ENCODE results near the gene GLUD1.
"Not testable (repeated sequence)": the region's sequence is repeated elsewhere in the genome, so short reads cannot be mapped to it uniquely, and the experiment has no call there.

- not testable (repeated sequence) for TF ChIP-seq POLR2A (IDR thresholded peaks at IDR 0.05; ENCODE audit: low read length); ELK1 (IDR thresholded peaks at IDR 0.05; ENCODE audit: low read depth, low read length)
These were observed 69.2 kb downstream of the GLUD1 start for GRCh38 chr10:87025285-87025958.
